Measurements from ENCODE around the gene CCDC57. TPM values are rescaled to one million over a fixed set of nuclear protein-coding genes. Genes with fewer than 3 reads are reported as not detected.

Gene CCDC57
- total RNA-seq, 1 donor from 2014 or later = 15.0 TPM

DNA sequence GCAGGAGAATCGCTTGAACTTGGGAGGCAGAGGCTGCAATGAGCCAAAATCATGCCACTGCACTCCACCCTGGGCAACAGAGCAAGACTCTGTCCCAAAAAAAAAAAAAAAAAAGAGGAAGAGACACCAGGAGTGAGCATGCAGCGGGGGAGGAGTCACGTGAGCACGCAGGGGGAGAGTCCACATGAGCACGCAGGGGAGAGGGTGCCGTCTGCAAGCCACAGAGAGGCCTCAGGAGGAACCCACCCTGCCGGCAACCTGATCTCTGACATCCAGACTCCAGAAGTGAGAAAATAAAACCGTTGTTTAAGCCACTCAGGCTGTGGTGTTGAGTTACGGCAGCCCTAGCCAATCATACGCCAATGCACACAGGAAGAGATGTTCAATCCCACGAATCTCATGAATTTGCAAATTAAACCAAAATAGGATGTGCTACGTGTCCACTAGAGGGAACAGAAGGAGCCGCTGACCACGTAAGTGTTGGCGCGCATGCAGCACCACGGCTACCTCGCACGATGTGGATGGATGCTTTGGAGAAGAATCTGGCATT lies 42.2 kb downstream of the CCDC57 start:
- Histone ChIP-seq H3K36me3 (no peaks in the 10 kb centered on the region), H3K4me3 (no peak overlapping the region), H3K27me3 (peaks cover 35% of the 10 kb centered on the region), H3K4me2 (no peak overlapping the region), H3F3A (ENCODE audit: low read depth) (peaks cover 28% of the 10 kb centered on the region), H2AFZ (replicated peaks) (no peak overlapping the region), H4K20me1 (ENCODE audit: low read depth) (peaks cover 23% of the 10 kb centered on the region), H3K9ac (no peak overlapping the region), H3K79me2 (ENCODE audit: low read depth) (no peaks in the 10 kb centered on the region), H3K27ac (no peak overlapping the region), H3K4me1 (peaks cover 21% of the 10 kb centered on the region), H3K9me3 (ENCODE audit: low read depth) (no peaks in the 10 kb centered on the region)
- Mint-ChIP-seq H3K4me3 (no peak overlapping the region), H3K27me3 (ENCODE audit: insufficient read depth, low read depth) (peaks cover under 1% of the 10 kb centered on the region), H3K4me1 (peaks cover 4% of the 10 kb centered on the region), H3K27ac (no peak overlapping the region), H3K36me3 (peaks cover 40% of the 10 kb centered on the region), H3K9me3 (no peaks in the 10 kb centered on the region)
- no peak for DNase-seq (ENCODE audit: low spot score)
- TF ChIP-seq EZH2 (IDR thresholded peaks at IDR 0.05) (no peak), EZH2phosphoT487 (IDR thresholded peaks at IDR 0.05) (no peak)
- TF ChIP-seq, protein P1, sequence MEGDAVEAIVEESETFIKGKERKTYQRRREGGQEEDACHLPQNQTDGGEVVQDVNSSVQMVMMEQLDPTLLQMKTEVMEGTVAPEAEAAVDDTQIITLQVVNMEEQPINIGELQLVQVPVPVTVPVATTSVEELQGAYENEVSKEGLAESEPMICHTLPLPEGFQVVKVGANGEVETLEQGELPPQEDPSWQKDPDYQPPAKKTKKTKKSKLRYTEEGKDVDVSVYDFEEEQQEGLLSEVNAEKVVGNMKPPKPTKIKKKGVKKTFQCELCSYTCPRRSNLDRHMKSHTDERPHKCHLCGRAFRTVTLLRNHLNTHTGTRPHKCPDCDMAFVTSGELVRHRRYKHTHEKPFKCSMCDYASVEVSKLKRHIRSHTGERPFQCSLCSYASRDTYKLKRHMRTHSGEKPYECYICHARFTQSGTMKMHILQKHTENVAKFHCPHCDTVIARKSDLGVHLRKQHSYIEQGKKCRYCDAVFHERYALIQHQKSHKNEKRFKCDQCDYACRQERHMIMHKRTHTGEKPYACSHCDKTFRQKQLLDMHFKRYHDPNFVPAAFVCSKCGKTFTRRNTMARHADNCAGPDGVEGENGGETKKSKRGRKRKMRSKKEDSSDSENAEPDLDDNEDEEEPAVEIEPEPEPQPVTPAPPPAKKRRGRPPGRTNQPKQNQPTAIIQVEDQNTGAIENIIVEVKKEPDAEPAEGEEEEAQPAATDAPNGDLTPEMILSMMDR (IDR thresholded peaks at IDR 0.05) = no peak

DNA sequence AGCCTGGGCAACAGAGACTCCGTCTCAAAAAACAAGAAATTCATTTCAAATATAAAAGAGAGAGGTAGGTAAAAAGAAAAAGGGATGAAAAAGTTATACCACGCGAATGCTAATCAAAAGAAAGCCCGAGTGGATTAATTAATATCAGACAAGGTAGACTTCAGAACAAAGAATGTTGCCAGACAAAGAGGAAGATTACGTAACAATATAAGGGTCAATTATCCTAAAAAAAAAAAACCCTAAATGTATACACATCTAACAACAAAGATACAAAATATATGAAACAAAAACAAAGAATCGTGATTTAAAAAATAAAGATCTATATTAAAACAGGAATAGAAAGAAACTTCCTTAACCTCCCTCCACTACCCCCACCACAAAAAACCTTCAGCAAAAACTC lies 44.1 kb downstream of the CCDC57 start:
- no peak overlapping the region for H3K27ac ChIP-seq
- Mint-ChIP-seq H3K27ac (no peak overlapping the region), H3K36me3 (peaks cover 43% of the 10 kb centered on the region), H3K27me3 (ENCODE audit: insufficient read depth, low read depth) (no peaks in the 10 kb centered on the region), H3K4me3 (no peak overlapping the region), H3K9me3 (no peaks in the 10 kb centered on the region), H3K4me1 (peaks cover 4% of the 10 kb centered on the region)
- H3F3A ChIP-seq (ENCODE audit: low read depth) = peaks cover 9% of the 10 kb centered on the region
- no peak overlapping the region for H2AFZ ChIP-seq (replicated peaks)
- H3K4me2 ChIP-seq = no peak overlapping the region
- peaks cover 9% of the 10 kb centered on the region for H4K20me1 ChIP-seq (ENCODE audit: low read depth)
- peaks cover 17% of the 10 kb centered on the region for H3K27me3 ChIP-seq
- no peaks in the 10 kb centered on the region for H3K9me3 ChIP-seq (ENCODE audit: low read depth)
- H3K4me1 ChIP-seq = peaks cover 2% of the 10 kb centered on the region
- H3K79me2 ChIP-seq (ENCODE audit: low read depth) = no peaks in the 10 kb centered on the region
- no peak overlapping the region for H3K4me3 ChIP-seq
- H3K36me3 ChIP-seq = no peaks in the 10 kb centered on the region
- TF ChIP-seq, protein P1 (IDR thresholded peaks at IDR 0.05) = no peak
- TF ChIP-seq EZH2phosphoT487 (IDR thresholded peaks at IDR 0.05) = no peak
- TF ChIP-seq EZH2 (IDR thresholded peaks at IDR 0.05) = no peak
- H3K9ac ChIP-seq = no peak overlapping the region
- no peak for DNase-seq (ENCODE audit: low spot score)

DNA sequence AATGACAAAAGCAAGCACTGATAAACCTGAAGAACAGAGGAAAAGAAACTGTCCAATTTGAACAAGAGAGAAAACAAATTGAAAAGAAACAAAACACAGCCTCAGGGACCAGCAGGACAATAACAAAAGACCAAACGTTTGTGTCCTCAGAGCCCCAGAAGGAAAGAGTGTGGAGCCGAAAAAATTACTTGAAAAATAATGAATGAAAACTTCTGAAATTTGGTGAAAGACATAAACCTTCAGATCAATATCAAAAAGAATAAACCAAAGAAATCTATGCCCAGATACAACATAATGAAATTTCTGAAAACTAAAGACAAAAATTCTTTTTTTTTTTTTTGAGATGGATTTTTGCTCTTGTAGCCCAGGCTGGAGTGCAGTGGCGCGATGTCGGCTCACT lies 45.6 kb downstream of the CCDC57 start:
- H4K20me1 ChIP-seq (ENCODE audit: low read depth) = no peaks in the 10 kb centered on the region
- Mint-ChIP-seq H3K4me3 (no peak overlapping the region), H3K27ac (no peak overlapping the region), H3K4me1 (peaks cover 4% of the 10 kb centered on the region), H3K36me3 (peaks cover 42% of the 10 kb centered on the region), H3K9me3 (no peaks in the 10 kb centered on the region), H3K27me3 (ENCODE audit: insufficient read depth, low read depth) (peaks cover 2% of the 10 kb centered on the region)
- no peaks in the 10 kb centered on the region for H3K36me3 ChIP-seq
- TF ChIP-seq EZH2 (IDR thresholded peaks at IDR 0.05) = no peak
- TF ChIP-seq EZH2phosphoT487 (IDR thresholded peaks at IDR 0.05) = no peak
- TF ChIP-seq, protein P1 (IDR thresholded peaks at IDR 0.05) = no peak
- no peak overlapping the region for H3K27ac ChIP-seq
- no peaks in the 10 kb centered on the region for H3K4me1 ChIP-seq
- no peak for DNase-seq (ENCODE audit: low spot score)
- no peak overlapping the region for H3K9ac ChIP-seq
- H2AFZ ChIP-seq (replicated peaks) = no peak overlapping the region
- no peak overlapping the region for H3K4me2 ChIP-seq
- H3K79me2 ChIP-seq (ENCODE audit: low read depth) = no peaks in the 10 kb centered on the region
- no peaks in the 10 kb centered on the region for H3F3A ChIP-seq (ENCODE audit: low read depth)
- H3K27me3 ChIP-seq = peaks cover 2% of the 10 kb centered on the region
- no peak overlapping the region for H3K4me3 ChIP-seq
- H3K9me3 ChIP-seq (ENCODE audit: low read depth) = no peaks in the 10 kb centered on the region
